Activated gamma-delta T cell (primary cell): Measurements from ENCODE around the gene CROCC2.

Experiments
- DNase-seq: peaks from one replicate; lab custom pipeline; 2025; lab: John Stamatoyannopoulos, UW
- total RNA-seq, 2 donors: gene quantifications; one replicate each; lab custom pipeline; 2026; lab: John Stamatoyannopoulos, UW

The CROCC2 gene
- 0.04 to 0.05 reads per million in 2 donors for total RNA-seq

- DNase-seq = no peak
Observed at GRCh38 chr2:240906141-240906910, at the start of gene CROCC2. TSS of gene CROCC2 (plus strand) at chr2:240906336. CDS start at chr2:240906514, 178 bp downstream.

- no peak for DNase-seq
Observed at GRCh38 chr2:240857039-240858008, 48.8 kb upstream of the CROCC2 start.

- no peak for DNase-seq
Observed at GRCh38 chr2:240858321-240858720, 47.8 kb upstream of the CROCC2 start.

- DNase-seq = no peak
Observed at GRCh38 chr2:240858871-240859270, 47.3 kb upstream of the CROCC2 start.

GRCh38 chr2:240861547-240861946 is 44.6 kb upstream of the CROCC2 start:
- no peak for DNase-seq

GRCh38 chr2:240864475-240864874 is 41.7 kb upstream of the CROCC2 start:
- DNase-seq = no peak

- no peak for DNase-seq
Observed at GRCh38 chr2:240865391-240865790, 40.7 kb upstream of the CROCC2 start.

- no peak for DNase-seq
Observed at GRCh38 chr2:240868286-240869108, 37.6 kb upstream of the CROCC2 start, which contains the start of gene AGXT. TSS of gene AGXT (plus strand) at chr2:240868824. CDS start at chr2:240868866, 42 bp downstream.

GRCh38 chr2:240869109-240869955 is 36.8 kb upstream of the CROCC2 start:
- no peak for DNase-seq

- DNase-seq = no peak
Observed at GRCh38 chr2:240869956-240870875, 35.9 kb upstream of the CROCC2 start.

- DNase-seq = no peak
Observed at GRCh38 chr2:240871071-240871958, 34.8 kb upstream of the CROCC2 start.

GRCh38 chr2:240872317-240873097 is 33.6 kb upstream of the CROCC2 start:
- DNase-seq = no peak

GRCh38 chr2:240873098-240873788 is 32.9 kb upstream of the CROCC2 start:
- DNase-seq = no peak

GRCh38 chr2:240873805-240874714 is 32.1 kb upstream of the CROCC2 start:
- DNase-seq = no peak

- DNase-seq = no peak
Observed at GRCh38 chr2:240874715-240875227, 31.4 kb upstream of the CROCC2 start.
